Breast epithelium (tissue), 3 donors: ENCODE results near the gene FAM3D.

Experiments used
- POLR2A ChIP-seq: fragments of 450-650 bp; IDR thresholded peaks from one replicate; pipeline ENCODE4 v1.6.1; 2016; ENCODE audit warnings: antibody characterized with exemption, mild to moderate bottlenecking, moderate library complexity
- POLR2AphosphoS5 ChIP-seq, 3 donors: sonication (generic); formaldehyde crosslinking; IDR thresholded peaks; one replicate each; pipeline ENCODE4 v1.6.1; 2017; ENCODE audit warnings: antibody characterized with exemption in 3 of 3
- TF ChIP-seq, protein P1 (sequence below), 3 donors: fragments of 450-650 bp; IDR thresholded peaks; one replicate each; pipeline ENCODE4 v1.5.1; 2016 to 2017; ENCODE audit warnings: antibody characterized with exemption in 3 of 3, mild to moderate bottlenecking in 3 of 3, moderate library complexity in 3 of 3

DNA sequence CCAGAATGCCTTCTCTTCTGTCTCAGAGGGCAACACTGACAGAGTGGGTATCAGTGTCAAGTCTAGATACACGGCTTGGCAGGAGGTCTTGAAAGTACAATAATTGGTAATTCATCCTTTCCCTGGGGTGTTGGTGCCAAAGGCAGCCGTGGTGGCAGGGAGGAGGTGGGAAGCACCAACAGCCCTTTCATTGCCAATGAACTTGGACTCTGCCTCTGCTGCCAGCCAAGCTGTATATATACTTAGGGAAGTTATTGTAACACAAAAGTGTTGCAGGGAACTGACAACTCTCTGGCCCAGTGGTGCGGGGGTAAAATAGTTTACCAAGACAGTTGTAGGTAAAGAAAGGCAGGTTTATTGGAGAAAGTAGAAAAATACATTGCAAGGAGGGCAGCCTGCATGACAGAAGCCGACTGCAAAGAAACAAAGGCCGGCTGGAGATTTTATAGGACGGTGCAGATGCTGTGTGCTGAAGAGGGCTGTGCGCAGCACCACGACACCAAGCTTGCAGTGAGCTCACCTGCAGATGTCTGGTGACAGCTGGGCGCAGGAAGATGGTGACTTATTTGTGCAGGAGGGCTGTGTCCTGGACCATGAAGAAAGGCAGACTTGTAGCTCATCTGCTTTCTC lies 4.0 kb upstream of the FAM3D start:
- TF ChIP-seq POLR2AphosphoS5 (IDR thresholded peaks at IDR 0.05) (no peak), POLR2A (no peak)
- TF ChIP-seq, protein P1, sequence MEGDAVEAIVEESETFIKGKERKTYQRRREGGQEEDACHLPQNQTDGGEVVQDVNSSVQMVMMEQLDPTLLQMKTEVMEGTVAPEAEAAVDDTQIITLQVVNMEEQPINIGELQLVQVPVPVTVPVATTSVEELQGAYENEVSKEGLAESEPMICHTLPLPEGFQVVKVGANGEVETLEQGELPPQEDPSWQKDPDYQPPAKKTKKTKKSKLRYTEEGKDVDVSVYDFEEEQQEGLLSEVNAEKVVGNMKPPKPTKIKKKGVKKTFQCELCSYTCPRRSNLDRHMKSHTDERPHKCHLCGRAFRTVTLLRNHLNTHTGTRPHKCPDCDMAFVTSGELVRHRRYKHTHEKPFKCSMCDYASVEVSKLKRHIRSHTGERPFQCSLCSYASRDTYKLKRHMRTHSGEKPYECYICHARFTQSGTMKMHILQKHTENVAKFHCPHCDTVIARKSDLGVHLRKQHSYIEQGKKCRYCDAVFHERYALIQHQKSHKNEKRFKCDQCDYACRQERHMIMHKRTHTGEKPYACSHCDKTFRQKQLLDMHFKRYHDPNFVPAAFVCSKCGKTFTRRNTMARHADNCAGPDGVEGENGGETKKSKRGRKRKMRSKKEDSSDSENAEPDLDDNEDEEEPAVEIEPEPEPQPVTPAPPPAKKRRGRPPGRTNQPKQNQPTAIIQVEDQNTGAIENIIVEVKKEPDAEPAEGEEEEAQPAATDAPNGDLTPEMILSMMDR (IDR thresholded peaks at IDR 0.05): no peak
